SJSA1 (cell line): ENCODE data around the gene BABAM2. TPM values are rescaled to one million over a fixed set of nuclear protein-coding genes. Genes with fewer than 3 reads are reported as not detected.

Experiments
- DNase-seq, 2 experiments: peaks; one replicate each; pipeline ENCODE4 v3.0.0-alpha.2; 2015 to 2020; ENCODE audit warnings: low spot score in 2 of 2, low read depth in 1 of 2
- H3K27ac ChIP-seq: fragments of 250-450 bp; sonication (Bioruptor Pico); 2 replicates; pipeline ENCODE4 v1.5.1; 2020; ENCODE audit warnings: mild to moderate bottlenecking, moderate library complexity
- H3K27me3 ChIP-seq: fragments of 250-450 bp; sonication (Bioruptor Pico); replicated peaks from 2 replicates; pipeline ENCODE4 v1.5.1; 2020; ENCODE audit warnings: mild to moderate bottlenecking, moderate library complexity
- H3K36me3 ChIP-seq: fragments of 250-450 bp; sonication (Bioruptor Pico); 2 replicates; pipeline ENCODE4 v1.5.1; 2020; ENCODE audit warnings: mild to moderate bottlenecking
- H3K4me1 ChIP-seq: fragments of 250-450 bp; sonication (Bioruptor Pico); replicated peaks from 2 replicates; pipeline ENCODE4 v1.6.1; 2021; ENCODE audit warnings: mild to moderate bottlenecking
- H3K4me3 ChIP-seq: fragments of 250-450 bp; sonication (Bioruptor Pico); 2 replicates; pipeline ENCODE4 v1.5.1; 2020; ENCODE audit warnings: mild to moderate bottlenecking
- H3K9me3 ChIP-seq: fragments of 250-450 bp; sonication (Bioruptor Pico); replicated peaks from 2 replicates; pipeline ENCODE4 v1.5.1; 2020; ENCODE audit warnings: mild to moderate bottlenecking
- total RNA-seq: library from RNA; depleted of rRNA; stranded (reverse); fragments of >200 nt; shearing (Covaris generic); gene quantifications from 2 replicates; pipeline ENCODE4 v1.2.3, GENCODE V29; 2014

Gene BABAM2
- total RNA-seq, 1 experiment from 2014 or later: 24.6 TPM

- no peaks in the 10 kb centered on the region for H3K9me3 ChIP-seq
- H3K36me3 ChIP-seq: no peaks in the 10 kb centered on the region
- DNase-seq: no peak
- H3K27ac ChIP-seq: no peak overlapping the region
- no peaks in the 10 kb centered on the region for H3K27me3 ChIP-seq
- no peaks in the 10 kb centered on the region for H3K4me1 ChIP-seq
- H3K4me3 ChIP-seq: no peak overlapping the region
Observed at GRCh38 chr2:28374331-28374730, 483.8 kb downstream of the BABAM2 start.

GRCh38 chr2:28375236-28375635 is 484.7 kb downstream of the BABAM2 start:
- Histone ChIP-seq H3K27me3 (no peaks in the 10 kb centered on the region), H3K9me3 (no peaks in the 10 kb centered on the region), H3K4me3 (no peak overlapping the region), H3K27ac (no peak overlapping the region), H3K4me1 (no peaks in the 10 kb centered on the region), H3K36me3 (no peaks in the 10 kb centered on the region)
- no peak for DNase-seq

- no peak for DNase-seq
- Histone ChIP-seq H3K4me3 (no peak overlapping the region), H3K9me3 (no peaks in the 10 kb centered on the region), H3K27me3 (no peaks in the 10 kb centered on the region), H3K4me1 (no peaks in the 10 kb centered on the region), H3K27ac (no peak overlapping the region), H3K36me3 (no peaks in the 10 kb centered on the region)
Observed at GRCh38 chr2:28375742-28376631, 485.5 kb downstream of the BABAM2 start.

GRCh38 chr2:28377195-28377816 is 486.8 kb downstream of the BABAM2 start:
- H3K9me3 ChIP-seq: no peaks in the 10 kb centered on the region
- DNase-seq: no peak
- H3K4me3 ChIP-seq: no peak overlapping the region
- no peaks in the 10 kb centered on the region for H3K36me3 ChIP-seq
- no peaks in the 10 kb centered on the region for H3K27me3 ChIP-seq
- H3K4me1 ChIP-seq: peaks cover 5% of the 10 kb centered on the region
- no peak overlapping the region for H3K27ac ChIP-seq

GRCh38 chr2:28377984-28378678 is 487.6 kb downstream of the BABAM2 start:
- Histone ChIP-seq H3K36me3 (no peaks in the 10 kb centered on the region), H3K9me3 (no peaks in the 10 kb centered on the region), H3K27ac (no peak overlapping the region), H3K27me3 (no peaks in the 10 kb centered on the region), H3K4me1 (peaks cover 8% of the 10 kb centered on the region), H3K4me3 (no peak overlapping the region)
- no peak for DNase-seq

GRCh38 chr2:28378679-28379584 is 488.4 kb downstream of the BABAM2 start:
- no peaks in the 10 kb centered on the region for H3K27me3 ChIP-seq
- no peak overlapping the region for H3K27ac ChIP-seq
- peaks cover 8% of the 10 kb centered on the region for H3K4me1 ChIP-seq
- DNase-seq: no peak
- H3K9me3 ChIP-seq: no peaks in the 10 kb centered on the region
- no peak overlapping the region for H3K4me3 ChIP-seq
- H3K36me3 ChIP-seq: no peaks in the 10 kb centered on the region

GRCh38 chr2:28380219-28380618 is 489.7 kb downstream of the BABAM2 start:
- H3K4me3 ChIP-seq: no peak overlapping the region
- H3K27ac ChIP-seq: no peak overlapping the region
- no peaks in the 10 kb centered on the region for H3K36me3 ChIP-seq
- no peaks in the 10 kb centered on the region for H3K27me3 ChIP-seq
- no peak for DNase-seq
- H3K4me1 ChIP-seq: peaks cover 8% of the 10 kb centered on the region
- H3K9me3 ChIP-seq: no peaks in the 10 kb centered on the region

- H3K27me3 ChIP-seq: no peaks in the 10 kb centered on the region
- no peak overlapping the region for H3K4me3 ChIP-seq
- H3K4me1 ChIP-seq: peaks cover 12% of the 10 kb centered on the region
- no peaks in the 10 kb centered on the region for H3K9me3 ChIP-seq
- DNase-seq: no peak
- no peak overlapping the region for H3K27ac ChIP-seq
- H3K36me3 ChIP-seq: no peaks in the 10 kb centered on the region
Observed at GRCh38 chr2:28381225-28382180, 491.0 kb downstream of the BABAM2 start.

GRCh38 chr2:28382755-28383154 is 492.2 kb downstream of the BABAM2 start:
- Histone ChIP-seq H3K36me3 (no peaks in the 10 kb centered on the region), H3K27ac (no peak overlapping the region)
- DNase-seq: no peak

GRCh38 chr2:28387082-28387960 is 496.8 kb downstream of the BABAM2 start:
- Histone ChIP-seq H3K9me3 (no peaks in the 10 kb centered on the region), H3K4me3 (no peak overlapping the region), H3K4me1 (peaks cover 54% of the 10 kb centered on the region), H3K27ac (peak overlapping the region; percentile 76), H3K27me3 (no peaks in the 10 kb centered on the region), H3K36me3 (no peaks in the 10 kb centered on the region)
- DNase-seq: peak; percentile 60 to 72

More at GRCh38 chr2:28382755-28383154, 492.2 kb downstream of the BABAM2 start:
- Histone ChIP-seq H3K4me1 (peaks cover 25% of the 10 kb centered on the region), H3K27me3 (no peaks in the 10 kb centered on the region), H3K4me3 (no peak overlapping the region), H3K9me3 (no peaks in the 10 kb centered on the region)
